GM18867 (cell line): Measurements from ENCODE around the gene LSR.

ENCODE experiments used
- ATAC-seq: cut with Tn5 transposase; IDR thresholded peaks from one replicate; pipeline ENCODE4 v1.9.1; 2021; ENCODE audit warnings: mild to moderate bottlenecking, moderate library complexity; ENCODE audit not compliant: unreplicated experiment

Gene LSR

GRCh38 chr19:35240327-35240726 is 8.5 kb upstream of the LSR start:
- ATAC-seq = peak; percentile 46

GRCh38 chr19:35241417-35241816 is 7.4 kb upstream of the LSR start:
- ATAC-seq = no peak

GRCh38 chr19:35246466-35247092 is 2.2 kb upstream of the LSR start:
- no peak for ATAC-seq

GRCh38 chr19:35247526-35248309 is 1.1 kb upstream of the LSR start:
- peak; percentile 48 for ATAC-seq

GRCh38 chr19:35249146-35249847 is 495 bp downstream of the LSR start:
- no peak for ATAC-seq

GRCh38 chr19:35249848-35250711 is 1.3 kb downstream of the LSR start:
- ATAC-seq = no peak

GRCh38 chr19:35251456-35251855 is 2.7 kb downstream of the LSR start:
- no peak for ATAC-seq

GRCh38 chr19:35253316-35254286 is 4.8 kb downstream of the LSR start:
- no peak for ATAC-seq

GRCh38 chr19:35254341-35255297 is 5.8 kb downstream of the LSR start:
- ATAC-seq = no peak

GRCh38 chr19:35256566-35256965 is 7.8 kb downstream of the LSR start:
- ATAC-seq = no peak

GRCh38 chr19:35257113-35257461 is 8.3 kb downstream of the LSR start:
- no peak for ATAC-seq

GRCh38 chr19:35260694-35261304 is 12.0 kb downstream of the LSR start:
- ATAC-seq = no peak

GRCh38 chr19:35261356-35262100 is 12.7 kb downstream of the LSR start:
- ATAC-seq = no peak

- no peak for ATAC-seq
These were observed 13.4 kb downstream of the LSR start for GRCh38 chr19:35262101-35262761.

- ATAC-seq = no peak
These were observed 15.7 kb downstream of the LSR start for GRCh38 chr19:35264268-35265125.
